C4-2B (cell line): ENCODE results near the gene RASA3.

ENCODE experiments used
- CTCF ChIP-seq: fragments of 450-650 bp; conservative IDR thresholded peaks from 2 replicates; pipeline ENCODE4 v1.5.1; 2017; ENCODE audit warnings: mild to moderate bottlenecking
- ZFX ChIP-seq: fragments of 450-650 bp; IDR thresholded peaks from 2 replicates; pipeline ENCODE4 v1.6.1; 2017

GRCh38 chr13:114097893-114098688 is 34.3 kb downstream of the RASA3 start:
- TF ChIP-seq CTCF (no peak), ZFX (no peak)
